GM12875 (cell line): Measurements from ENCODE around the gene DHDH.

Experiments
- H3K4me3 ChIP-seq: one replicate; pipeline ENCODE4 v1.5.1; 2011; ENCODE audit warnings: low read depth, low read length, control low read depth
- CTCF ChIP-seq: IDR thresholded peaks from 2 replicates; pipeline ENCODE4 v1.5.1; 2011; ENCODE audit warnings: low read depth, mild to moderate bottlenecking, control low read depth, inconsistent platforms, low read length, moderate library complexity, borderline replicate concordance; ENCODE audit not compliant: insufficient read depth

The DHDH gene

GRCh38 chr19:48970139-48970766, 36.8 kb downstream of the DHDH start:
- TF ChIP-seq CTCF: no peak
- H3K4me3 ChIP-seq: no peak overlapping the region

- TF ChIP-seq CTCF: peak; percentile 92
- no peak overlapping the region for H3K4me3 ChIP-seq
Measured at GRCh38 chr19:48970923-48971395, 37.5 kb downstream of the DHDH start.

GRCh38 chr19:48975947-48976847, 42.7 kb downstream of the DHDH start:
- no peak overlapping the region for H3K4me3 ChIP-seq
- no peak for TF ChIP-seq CTCF

- no peak for TF ChIP-seq CTCF
- no peak overlapping the region for H3K4me3 ChIP-seq
Measured at GRCh38 chr19:48977061-48977460, 43.6 kb downstream of the DHDH start.

- H3K4me3 ChIP-seq: no peak overlapping the region
- no peak for TF ChIP-seq CTCF
Measured at GRCh38 chr19:48982280-48982679, 48.8 kb downstream of the DHDH start.

- no peak overlapping the region for H3K4me3 ChIP-seq
- TF ChIP-seq CTCF: no peak
Measured at GRCh38 chr19:48985711-48986110, 52.2 kb downstream of the DHDH start.
